GM12878 (cell line): Measurements from ENCODE around the gene BICDL2. TPM values are rescaled to one million over a fixed set of nuclear protein-coding genes. Genes with fewer than 3 reads are reported as not detected.

Experiments
- ASH2L ChIP-seq: fragments of 300-600, 200-600 bp; sonication (generic); IDR thresholded peaks from 2 replicates; pipeline ENCODE4 v1.6.1; 2017; ENCODE audit warnings: low read depth, mild to moderate bottlenecking, borderline replicate concordance
- BMI1 ChIP-seq: fragments of 450-650 bp; IDR thresholded peaks from 2 replicates; pipeline ENCODE4 v1.6.1; 2016; ENCODE audit warnings: mild to moderate bottlenecking, moderate library complexity, borderline replicate concordance
- BRCA1 ChIP-seq: IDR thresholded peaks from 2 replicates; pipeline ENCODE4 v1.6.1; 2011; ENCODE audit warnings: low read depth, low read length, improper control_type of control experiment
- CBX5 ChIP-seq: sonication (generic); IDR thresholded peaks from 2 replicates; pipeline ENCODE4 v1.6.1; 2016; ENCODE audit warnings: low read depth, moderate library complexity, mild to moderate bottlenecking, inconsistent platforms
- EED ChIP-seq: sonication (generic); IDR thresholded peaks from 2 replicates; pipeline ENCODE4 v1.6.1; 2016; ENCODE audit warnings: antibody characterized with exemption, low read depth
- ELK1 ChIP-seq: IDR thresholded peaks from 2 replicates; pipeline ENCODE4 v1.6.1; 2012; ENCODE audit warnings: low read depth, low read length, improper control_type of control experiment
- ETV6 ChIP-seq, 2 experiments: fragments of 450-650 bp in 1 of 2; IDR thresholded peaks in 1 of 2; conservative IDR thresholded peaks in 1 of 2; 2 replicates each; pipeline ENCODE4 v1.6.1; 2014; ENCODE audit warnings: antibody characterized with exemption in 1 of 2, borderline replicate concordance in 1 of 2, low read depth in 1 of 2, mild to moderate bottlenecking in 1 of 2, moderate library complexity in 1 of 2
- HDAC2 ChIP-seq: fragments of 200-600 bp; sonication (generic); IDR thresholded peaks from 2 replicates; pipeline ENCODE4 v1.6.1; 2017
- HDGF ChIP-seq: fragments of 450-650 bp; IDR thresholded peaks from 2 replicates; pipeline ENCODE4 v1.6.1; 2016; ENCODE audit warnings: antibody characterized with exemption
- MEF2B ChIP-seq: fragments of 450-650 bp; IDR thresholded peaks from 2 replicates; pipeline ENCODE4 v1.6.1; 2018; ENCODE audit warnings: mild to moderate bottlenecking, moderate library complexity; ENCODE audit not compliant: partially characterized antibody, poor library complexity, severe bottlenecking
- MTA2 ChIP-seq: fragments of 450-650 bp; IDR thresholded peaks from 2 replicates; pipeline ENCODE4 v1.6.1; 2016; ENCODE audit warnings: low read depth, mild to moderate bottlenecking, moderate library complexity
- MTA3 ChIP-seq: IDR thresholded peaks from 2 replicates; pipeline ENCODE4 v1.6.1; 2012; ENCODE audit warnings: low read length, inconsistent platforms, borderline replicate concordance
- NR2F1 ChIP-seq: fragments of 450-650 bp; conservative IDR thresholded peaks from 2 replicates; pipeline ENCODE4 v1.6.1; 2017; ENCODE audit warnings: mild to moderate bottlenecking
- RBBP5 ChIP-seq: fragments of 200-600 bp; sonication (generic); conservative IDR thresholded peaks from 2 replicates; pipeline ENCODE4 v1.6.1; 2016
- SIX5 ChIP-seq: IDR thresholded peaks from 2 replicates; pipeline ENCODE4 v1.6.1; 2011; ENCODE audit warnings: mild to moderate bottlenecking, low read depth, low read length, moderate library complexity; ENCODE audit not compliant: severe bottlenecking
- SMAD1 ChIP-seq: fragments of 450-650 bp; IDR thresholded peaks from 2 replicates; pipeline ENCODE4 v1.6.1; 2018; ENCODE audit warnings: mild to moderate bottlenecking, low read depth; ENCODE audit not compliant: partially characterized antibody
- SREBF1 ChIP-seq: IDR thresholded peaks from 2 replicates; pipeline ENCODE4 v1.6.1; 2012; ENCODE audit warnings: mild to moderate bottlenecking, low read length
- STAT1 ChIP-seq: fragments of 450-650 bp; conservative IDR thresholded peaks from 2 replicates; pipeline ENCODE4 v1.6.1; 2014; ENCODE audit warnings: antibody characterized with exemption, mild to moderate bottlenecking
- TCF7 ChIP-seq: IDR thresholded peaks from 2 replicates; pipeline ENCODE4 v1.6.1; 2014; ENCODE audit warnings: antibody characterized with exemption, borderline replicate concordance
- USF1 ChIP-seq: IDR thresholded peaks from 2 replicates; pipeline ENCODE4 v1.6.1; 2011; ENCODE audit warnings: borderline replicate concordance, low read depth, mild to moderate bottlenecking, moderate library complexity, mixed read lengths, low read length; ENCODE audit not compliant: insufficient read depth; ENCODE audit errors: extremely low read length
- polyA plus RNA-seq, 11 experiments: library from polyadenylated mRNA; depleted of rRNA in 4 of 11; unstranded in 6 of 11; stranded (reverse) in 5 of 11; fragments of >200 nt; fragmentation: Nextera tagmentation in 4 of 11; fragmentation: Illumina TruSeq in 1 of 11; extraction: Ambion mirVana in 4 of 11; extraction: Trizol in 1 of 11; gene quantifications; 1 replicate in 1 of 11; 2 replicates in 10 of 11; pipeline versions ENCODE4 v1.2.1 to v1.2.3, GENCODE V29; 2011 to 2016; ENCODE audit warnings: inconsistent platforms in 2 of 11, missing spikeins in 2 of 11, low read depth in 1 of 11
- total RNA-seq, 4 experiments: library from RNA; depleted of rRNA in 3 of 4; stranded (reverse); fragments of >200 nt in 3 of 4; fragmentation: Illumina TruSeq in 1 of 4; extraction: Trizol in 1 of 4; gene quantifications; 2 replicates each; pipeline versions ENCODE4 v1.2.1 to v1.2.3, GENCODE V29; 2013 to 2021
- TF ChIP-seq, protein P1 (sequence below): fragments of 450-650 bp; IDR thresholded peaks from 2 replicates; pipeline ENCODE4 v1.6.1; 2017; ENCODE audit warnings: borderline replicate concordance
- TF ChIP-seq, protein P2 (sequence below): fragments of 450-650 bp; IDR thresholded peaks from 2 replicates; pipeline ENCODE4 v1.6.1; 2017; ENCODE audit warnings: antibody characterized with exemption, mild to moderate bottlenecking, moderate library complexity
- TF ChIP-seq, protein P3 (sequence below): fragments of 450-650 bp; IDR thresholded peaks from 2 replicates; pipeline ENCODE4 v1.6.1; 2017; ENCODE audit warnings: mild to moderate bottlenecking, low read depth, inconsistent platforms; ENCODE audit not compliant: poor library complexity, severe bottlenecking

Gene BICDL2
- total and polyA plus RNA-seq, 10 of the 15 experiments (the other 5 are each of a cell fraction or from before 2014, with no cell fraction given), result not detected

GRCh38 chr16:3074860-3075522, 38.2 kb upstream of the BICDL2 start (continued):
- TF ChIP-seq, protein P1, sequence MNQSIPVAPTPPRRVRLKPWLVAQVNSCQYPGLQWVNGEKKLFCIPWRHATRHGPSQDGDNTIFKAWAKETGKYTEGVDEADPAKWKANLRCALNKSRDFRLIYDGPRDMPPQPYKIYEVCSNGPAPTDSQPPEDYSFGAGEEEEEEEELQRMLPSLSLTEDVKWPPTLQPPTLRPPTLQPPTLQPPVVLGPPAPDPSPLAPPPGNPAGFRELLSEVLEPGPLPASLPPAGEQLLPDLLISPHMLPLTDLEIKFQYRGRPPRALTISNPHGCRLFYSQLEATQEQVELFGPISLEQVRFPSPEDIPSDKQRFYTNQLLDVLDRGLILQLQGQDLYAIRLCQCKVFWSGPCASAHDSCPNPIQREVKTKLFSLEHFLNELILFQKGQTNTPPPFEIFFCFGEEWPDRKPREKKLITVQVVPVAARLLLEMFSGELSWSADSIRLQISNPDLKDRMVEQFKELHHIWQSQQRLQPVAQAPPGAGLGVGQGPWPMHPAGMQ, result no peak
- TF ChIP-seq RBBP5 (no peak), TCF7 (no peak), BMI1 (no peak), HDGF (peak; percentile 25; the same call in 1 of the 2 replicates), SREBF1 (no peak), MTA2 (no peak; the same call in 1 of the 2 replicates), NR2F1 (no peak), EED (peak; percentile 38; the same call in 1 of the 2 replicates), SMAD1 (no peak), USF1 (no peak), CBX5 (no peak), ETV6 (conservative IDR thresholded peaks at IDR 0.05 in 1 of 2, IDR thresholded peaks at IDR 0.05 in 1 of 2; ENCODE audit: borderline replicate concordance in 1 of 2, low read depth in 1 of 2) (0 out of 4 replicates have a peak, but pooled peaks of 1 of the 2 experiments have one; percentile 53), HDAC2 (no peak), MTA3 (no peak), ELK1 (no peak), ASH2L (no peak), BRCA1 (no peak), SIX5 (no peak), STAT1 (no peak), MEF2B (peak; percentile 21)
- TF ChIP-seq, protein P2, sequence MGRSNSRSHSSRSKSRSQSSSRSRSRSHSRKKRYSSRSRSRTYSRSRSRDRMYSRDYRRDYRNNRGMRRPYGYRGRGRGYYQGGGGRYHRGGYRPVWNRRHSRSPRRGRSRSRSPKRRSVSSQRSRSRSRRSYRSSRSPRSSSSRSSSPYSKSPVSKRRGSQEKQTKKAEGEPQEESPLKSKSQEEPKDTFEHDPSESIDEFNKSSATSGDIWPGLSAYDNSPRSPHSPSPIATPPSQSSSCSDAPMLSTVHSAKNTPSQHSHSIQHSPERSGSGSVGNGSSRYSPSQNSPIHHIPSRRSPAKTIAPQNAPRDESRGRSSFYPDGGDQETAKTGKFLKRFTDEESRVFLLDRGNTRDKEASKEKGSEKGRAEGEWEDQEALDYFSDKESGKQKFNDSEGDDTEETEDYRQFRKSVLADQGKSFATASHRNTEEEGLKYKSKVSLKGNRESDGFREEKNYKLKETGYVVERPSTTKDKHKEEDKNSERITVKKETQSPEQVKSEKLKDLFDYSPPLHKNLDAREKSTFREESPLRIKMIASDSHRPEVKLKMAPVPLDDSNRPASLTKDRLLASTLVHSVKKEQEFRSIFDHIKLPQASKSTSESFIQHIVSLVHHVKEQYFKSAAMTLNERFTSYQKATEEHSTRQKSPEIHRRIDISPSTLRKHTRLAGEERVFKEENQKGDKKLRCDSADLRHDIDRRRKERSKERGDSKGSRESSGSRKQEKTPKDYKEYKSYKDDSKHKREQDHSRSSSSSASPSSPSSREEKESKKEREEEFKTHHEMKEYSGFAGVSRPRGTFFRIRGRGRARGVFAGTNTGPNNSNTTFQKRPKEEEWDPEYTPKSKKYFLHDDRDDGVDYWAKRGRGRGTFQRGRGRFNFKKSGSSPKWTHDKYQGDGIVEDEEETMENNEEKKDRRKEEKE, result no peak
- TF ChIP-seq, protein P3, sequence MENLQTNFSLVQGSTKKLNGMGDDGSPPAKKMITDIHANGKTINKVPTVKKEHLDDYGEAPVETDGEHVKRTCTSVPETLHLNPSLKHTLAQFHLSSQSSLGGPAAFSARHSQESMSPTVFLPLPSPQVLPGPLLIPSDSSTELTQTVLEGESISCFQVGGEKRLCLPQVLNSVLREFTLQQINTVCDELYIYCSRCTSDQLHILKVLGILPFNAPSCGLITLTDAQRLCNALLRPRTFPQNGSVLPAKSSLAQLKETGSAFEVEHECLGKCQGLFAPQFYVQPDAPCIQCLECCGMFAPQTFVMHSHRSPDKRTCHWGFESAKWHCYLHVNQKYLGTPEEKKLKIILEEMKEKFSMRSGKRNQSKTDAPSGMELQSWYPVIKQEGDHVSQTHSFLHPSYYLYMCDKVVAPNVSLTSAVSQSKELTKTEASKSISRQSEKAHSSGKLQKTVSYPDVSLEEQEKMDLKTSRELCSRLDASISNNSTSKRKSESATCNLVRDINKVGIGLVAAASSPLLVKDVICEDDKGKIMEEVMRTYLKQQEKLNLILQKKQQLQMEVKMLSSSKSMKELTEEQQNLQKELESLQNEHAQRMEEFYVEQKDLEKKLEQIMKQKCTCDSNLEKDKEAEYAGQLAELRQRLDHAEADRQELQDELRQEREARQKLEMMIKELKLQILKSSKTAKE, result no peak
